Esophagus muscularis mucosa (tissue), 4 donors: ENCODE results near the gene RFPL1.

Experiments used
- CTCF ChIP-seq, 3 experiments: fragments of 200-600 bp in 2 of 3; fragments of 450-650 bp in 1 of 3; sonication (generic) in 2 of 3; IDR thresholded peaks; one replicate each; pipeline ENCODE4 v1.5.1; 2017 to 2019; ENCODE audit warnings: antibody characterized with exemption in 3 of 3, mild to moderate bottlenecking in 2 of 3, moderate library complexity in 1 of 3
- EP300 ChIP-seq: sonication (generic); formaldehyde crosslinking; IDR thresholded peaks from one replicate; pipeline ENCODE4 v1.6.1; 2017; ENCODE audit warnings: antibody characterized with exemption
- POLR2A ChIP-seq: fragments of 450-650 bp; IDR thresholded peaks from one replicate; pipeline ENCODE4 v1.6.1; 2017; ENCODE audit warnings: antibody characterized with exemption, moderate library complexity, mild to moderate bottlenecking, low read depth
- POLR2AphosphoS5 ChIP-seq, 2 donors: sonication (generic); formaldehyde crosslinking; IDR thresholded peaks; one replicate each; pipeline ENCODE4 v1.6.1; 2017; ENCODE audit warnings: antibody characterized with exemption in 2 of 2

- TF ChIP-seq POLR2A (no peak), CTCF (IDR thresholded peaks at IDR 0.05) (no peak), EP300 (no peak), POLR2AphosphoS5 (IDR thresholded peaks at IDR 0.05) (no peak)
Observed at GRCh38 chr22:29447906-29448305, 9.5 kb downstream of the RFPL1 start.
